ENCODE results near the gene UBL4A.
A peak's percentile ranks its signal among the peaks of the same experiment; 100 is the strongest.

The UBL4A gene

GRCh38 chrX:154459832-154460231 lies 26.6 kb downstream of the UBL4A start:
- peak; percentile 60 for DNase-seq
- no peak for TF ChIP-seq CTCF (IDR thresholded peaks at IDR 0.05)
- Mint-ChIP-seq H3K27me3 (ENCODE audit: low read depth, poor library complexity) (peaks cover 3% of the 10 kb centered on the region), H3K9me3 (peaks cover 40% of the 10 kb centered on the region), H3K27ac (no peak overlapping the region), H3K4me1 (peaks cover 12% of the 10 kb centered on the region), H3K36me3 (ENCODE audit: low read depth) (peaks cover 17% of the 10 kb centered on the region), H3K4me3 (peak overlapping the region; percentile 87)

DNA sequence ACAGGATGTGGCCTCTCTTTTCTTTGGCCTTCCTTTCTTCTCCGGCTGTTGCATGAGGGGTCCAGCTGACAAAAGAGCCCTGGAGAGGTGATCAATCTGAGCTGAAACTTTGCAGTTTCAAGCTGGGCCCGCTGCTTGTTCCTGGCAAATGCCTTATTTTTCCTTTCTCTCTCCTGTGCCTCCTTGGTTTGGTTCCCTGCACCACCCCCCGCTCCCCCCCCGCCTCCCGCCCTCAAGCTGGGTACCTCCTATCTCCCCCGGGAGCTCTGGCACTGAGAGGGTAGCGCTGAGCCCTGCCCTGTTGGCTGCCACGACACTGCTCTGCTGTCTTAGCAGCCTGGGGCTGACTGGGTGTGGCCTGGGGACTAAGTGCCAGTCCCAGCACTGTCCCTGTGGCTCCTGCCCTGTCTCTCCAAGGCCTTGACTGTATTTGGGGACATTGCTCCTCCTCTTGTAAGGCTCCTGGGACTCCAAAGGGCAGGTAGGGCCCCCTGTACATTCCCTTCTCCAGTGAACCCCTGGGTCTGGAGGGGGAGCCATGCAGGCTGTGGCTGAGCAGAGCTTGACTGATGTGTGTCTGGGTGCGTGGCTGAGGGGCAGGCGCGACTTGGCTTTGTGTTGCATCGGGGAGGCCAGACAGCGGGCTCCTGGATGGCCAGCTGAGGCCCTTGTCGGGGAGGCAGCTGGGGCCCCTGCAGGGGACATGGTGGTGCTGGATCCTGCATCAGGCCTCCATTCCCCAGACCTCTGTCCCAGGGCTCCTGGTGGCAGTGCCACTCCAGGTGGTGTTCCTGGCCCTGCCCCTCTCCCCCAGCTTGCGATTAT lies 27.2 kb downstream of the UBL4A start:
- Mint-ChIP-seq H3K4me1 (peaks cover 12% of the 10 kb centered on the region), H3K9me3 (peaks cover 47% of the 10 kb centered on the region), H3K27me3 (ENCODE audit: low read depth, poor library complexity) (peaks cover 3% of the 10 kb centered on the region), H3K4me3 (peak overlapping the region; percentile 87), H3K27ac (peak overlapping the region; percentile 54), H3K36me3 (ENCODE audit: low read depth) (peaks cover 23% of the 10 kb centered on the region)
- TF ChIP-seq CTCF (IDR thresholded peaks at IDR 0.05), result no peak
- DNase-seq, result no peak

- no peak for TF ChIP-seq CTCF (IDR thresholded peaks at IDR 0.05)
- Mint-ChIP-seq H3K27ac (peak within 1 kb of the TSS; percentile 87), H3K9me3 (peaks cover 55% of the 10 kb centered on the region), H3K4me1 (peaks cover 12% of the 10 kb centered on the region), H3K27me3 (ENCODE audit: low read depth, poor library complexity) (peaks cover 3% of the 10 kb centered on the region), H3K36me3 (ENCODE audit: low read depth) (peaks cover 24% of the 10 kb centered on the region), H3K4me3 (peak within 1 kb of the TSS; percentile 89)
- DNase-seq, result peak; percentile 80
Measured at GRCh38 chrX:154458116-154458953, 28.1 kb downstream of the UBL4A start, which contains the start of gene PLXNA3. TSS of gene PLXNA3 (plus strand) at chrX:154458281. CDS start at chrX:154460184, 1,903 bp downstream.

GRCh38 chrX:154457491-154458115 lies 28.8 kb downstream of the UBL4A start:
- Mint-ChIP-seq H3K36me3 (ENCODE audit: low read depth) (peaks cover 25% of the 10 kb centered on the region), H3K27me3 (ENCODE audit: low read depth, poor library complexity) (peaks cover 3% of the 10 kb centered on the region), H3K4me3 (peak overlapping the region; percentile 89), H3K27ac (peak overlapping the region; percentile 87), H3K9me3 (peaks cover 56% of the 10 kb centered on the region), H3K4me1 (peaks cover 12% of the 10 kb centered on the region)
- TF ChIP-seq CTCF (IDR thresholded peaks at IDR 0.05), result no peak
- peak; percentile 54 for DNase-seq

DNA sequence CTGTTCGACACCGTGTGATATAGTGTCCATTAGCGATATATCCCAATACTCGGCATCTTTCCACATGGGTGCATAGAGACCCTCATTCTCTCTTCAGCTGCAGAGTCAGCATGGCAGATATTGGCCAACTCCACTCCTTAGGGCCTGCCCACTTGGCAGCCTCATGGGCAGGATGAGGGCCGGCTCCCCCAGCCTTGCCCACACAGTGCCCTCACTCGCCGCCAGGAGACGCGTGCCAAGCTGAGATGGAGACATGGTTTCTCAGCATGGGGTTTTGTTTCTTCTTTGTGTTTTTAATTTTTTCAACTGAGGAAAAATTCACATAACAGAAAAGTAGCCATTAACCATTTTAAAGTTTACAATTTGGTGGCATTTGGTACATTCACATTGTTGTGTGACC lies 33.6 kb downstream of the UBL4A start:
- no peak overlapping the region for H3K27ac Mint-ChIP-seq
- H3K36me3 Mint-ChIP-seq (ENCODE audit: low read depth), result peaks cover 25% of the 10 kb centered on the region
- no peak for DNase-seq
- H3K4me1 Mint-ChIP-seq, result peaks cover 5% of the 10 kb centered on the region
- peaks cover 3% of the 10 kb centered on the region for H3K27me3 Mint-ChIP-seq (ENCODE audit: low read depth, poor library complexity)
- H3K4me3 Mint-ChIP-seq, result no peak overlapping the region
- no peak for TF ChIP-seq CTCF (IDR thresholded peaks at IDR 0.05)
- peaks cover 57% of the 10 kb centered on the region for H3K9me3 Mint-ChIP-seq
